CD14-positive monocyte (primary cell): ENCODE data around the gene SORBS2. TPM values are rescaled to one million over a fixed set of nuclear protein-coding genes. Genes with fewer than 3 reads are reported as not detected.

Experiments used
- DNase-seq, 3 donors: peaks; one replicate each; pipeline ENCODE4 v3.0.0-alpha.2; 2011 to 2022
- H2AFZ ChIP-seq: 2 replicates; pipeline ENCODE4 v1.6.0; 2012; ENCODE audit warnings: mild to moderate bottlenecking, low read depth, low read length, inconsistent platforms; ENCODE audit not compliant: insufficient read depth, poor library complexity, severe bottlenecking
- H3K27ac ChIP-seq, 2 donors: 1 replicate in 1 of 2; 2 replicates in 1 of 2; pipeline ENCODE4 v1.5.1; 2012 to 2013; ENCODE audit warnings: low read length in 2 of 2, control low read depth in 1 of 2, inconsistent platforms in 1 of 2, low read depth in 1 of 2, mild to moderate bottlenecking in 1 of 2
- H3K27me3 ChIP-seq, 2 donors: one replicate each; pipeline versions ENCODE4 v1.6.0 to v1.6.1; 2011 to 2013; ENCODE audit warnings: low read length in 2 of 2; ENCODE audit not compliant: control insufficient read depth in 2 of 2, insufficient read depth in 2 of 2
- H3K36me3 ChIP-seq, 2 donors: replicated peaks in 1 of 2; 1 replicate in 1 of 2; 2 replicates in 1 of 2; pipeline versions ENCODE4 v1.5.1 to v1.6.1; 2012 to 2013; ENCODE audit warnings: low read length in 2 of 2, control low read depth in 1 of 2, inconsistent platforms in 1 of 2, mild to moderate bottlenecking in 1 of 2; ENCODE audit not compliant: insufficient read depth in 2 of 2, control insufficient read depth in 1 of 2
- H3K4me1 ChIP-seq, 2 donors: 1 replicate in 1 of 2; 2 replicates in 1 of 2; pipeline versions ENCODE4 v1.5.1 to v1.6.1; 2012 to 2013; ENCODE audit warnings: low read length in 2 of 2, control low read depth in 1 of 2, inconsistent platforms in 1 of 2, mild to moderate bottlenecking in 1 of 2, moderate library complexity in 1 of 2; ENCODE audit not compliant: insufficient read depth in 2 of 2, control insufficient read depth in 1 of 2
- H3K4me2 ChIP-seq: replicated peaks from 2 replicates; pipeline ENCODE3; 2012; ENCODE audit warnings: low read length, moderate library complexity, mild to moderate bottlenecking; ENCODE audit not compliant: poor library complexity, severe bottlenecking; ENCODE audit errors: extremely low read depth
- H3K4me3 ChIP-seq, 3 experiments: fragments of 200-600 bp in 1 of 3; sonication (generic) in 1 of 3; replicated peaks in 1 of 3; 1 replicate in 2 of 3; 2 replicates in 1 of 3; pipeline ENCODE4 v1.5.1; 2011 to 2013; ENCODE audit warnings: low read length in 3 of 3, mild to moderate bottlenecking in 3 of 3, control low read depth in 2 of 3, low read depth in 2 of 3, inconsistent platforms in 1 of 3, moderate library complexity in 1 of 3
- H3K79me2 ChIP-seq: 2 replicates; pipeline ENCODE4 v1.6.0; 2012; ENCODE audit warnings: mild to moderate bottlenecking, control low read depth, inconsistent platforms, low read length, moderate library complexity; ENCODE audit not compliant: insufficient read depth
- H3K9ac ChIP-seq: 2 replicates; pipeline ENCODE4 v1.6.0; 2017; ENCODE audit warnings: low read length, mild to moderate bottlenecking; ENCODE audit not compliant: insufficient read depth, poor library complexity, severe bottlenecking
- H3K9me3 ChIP-seq, 2 donors: replicated peaks in 1 of 2; 1 replicate in 1 of 2; 2 replicates in 1 of 2; pipeline versions ENCODE4 v1.5.1 to v1.6.1; 2012 to 2013; ENCODE audit warnings: low read length in 2 of 2, control low read depth in 1 of 2; ENCODE audit not compliant: control insufficient read depth in 1 of 2, insufficient read depth in 1 of 2
- H4K20me1 ChIP-seq: 2 replicates; pipeline ENCODE4 v1.6.0; 2012; ENCODE audit warnings: mild to moderate bottlenecking, low read length, control low read depth, moderate library complexity; ENCODE audit not compliant: insufficient read depth
- H3K27ac Mint-ChIP-seq, 7 donors: one replicate each; pipeline ENCODE4 v1.8.0; 2020; ENCODE audit warnings: mild to moderate bottlenecking in 7 of 7, mixed read lengths in 7 of 7, moderate library complexity in 6 of 7, inconsistent platforms in 2 of 7
- H3K27me3 Mint-ChIP-seq, 3 donors: one replicate each; pipeline ENCODE4 v1.8.0; 2021 to 2022; ENCODE audit warnings: low read depth in 3 of 3, mild to moderate bottlenecking in 3 of 3, mixed read lengths in 3 of 3, moderate library complexity in 3 of 3, inconsistent platforms in 1 of 3
- H3K36me3 Mint-ChIP-seq, 2 donors: one replicate each; pipeline ENCODE4 v1.8.0; 2020; ENCODE audit warnings: mixed read lengths in 2 of 2, inconsistent platforms in 1 of 2, mild to moderate bottlenecking in 1 of 2
- H3K4me1 Mint-ChIP-seq: one replicate; pipeline ENCODE4 v1.8.0; 2020; ENCODE audit warnings: mild to moderate bottlenecking, mixed read lengths
- H3K4me3 Mint-ChIP-seq, 2 donors: one replicate each; pipeline ENCODE4 v1.8.0; 2020; ENCODE audit warnings: mild to moderate bottlenecking in 2 of 2, mixed read lengths in 2 of 2, moderate library complexity in 1 of 2
- H3K9me3 Mint-ChIP-seq, 7 donors: one replicate each; pipeline ENCODE4 v1.8.0; 2020 to 2022; ENCODE audit warnings: mixed read lengths in 7 of 7, mild to moderate bottlenecking in 6 of 7, moderate library complexity in 6 of 7, inconsistent platforms in 2 of 7
- CTCF ChIP-seq: fragments of 200-600 bp; IDR thresholded peaks from one replicate; pipeline ENCODE4 v1.8.0; 2022; ENCODE audit warnings: antibody characterized with exemption, mild to moderate bottlenecking
- WGBS: methylation state at CpG from one replicate; pipeline ENCODE4 v1.1.5; 2013; ENCODE audit warnings: missing lambda C conversion rate; ENCODE audit not compliant: insufficient coverage; 5-methylcytosine and 5-hydroxymethylcytosine counted together
- intact Hi-C, 2 donors: fragments of 100-400 bp; cut with micrococcal nuclease; formaldehyde crosslinking; loops; one replicate each; pipeline versions ENCODE4 v1.15.0 to v1.15.1; 2023
- polyA plus RNA-seq, 3 donors: library from polyadenylated mRNA; depleted of rRNA in 1 of 3; unstranded in 2 of 3; stranded (reverse) in 1 of 3; fragments of 300-500 nt in 2 of 3; fragments of >200 nt in 1 of 3; fragmentation: Illumina TruSeq in 2 of 3; gene quantifications; 1 replicate in 2 of 3; 2 replicates in 1 of 3; pipeline ENCODE4 v1.2.3, GENCODE V29; 2012 to 2021

SORBS2 gene
- polyA plus RNA-seq, 3 donors, result not detected

DNA sequence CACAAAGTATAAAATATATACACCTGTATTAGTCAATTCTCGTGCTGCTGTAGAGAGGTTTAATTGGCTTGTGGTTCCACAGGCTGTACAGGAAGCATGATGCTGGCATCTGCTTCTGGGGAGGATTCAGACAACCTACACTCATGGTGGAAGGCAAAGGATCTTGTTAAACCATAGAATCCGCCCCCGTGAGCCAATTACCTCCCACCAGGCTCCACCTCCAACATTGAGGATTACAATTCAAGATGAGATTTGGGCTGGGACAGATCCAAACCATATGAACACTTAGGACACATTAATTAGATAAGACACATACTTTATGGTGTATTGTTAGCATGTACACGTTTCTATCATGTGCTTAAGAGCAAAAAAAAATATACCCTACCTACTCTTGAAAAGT lies 22.1 kb upstream of the SORBS2 start:
- H3K27me3 Mint-ChIP-seq, result peaks cover 0 to 2% (median 0%) of the 10 kb centered on the region in 3 donors
- H3K36me3 Mint-ChIP-seq, result no peaks in the 10 kb centered on the region
- H3K4me1 Mint-ChIP-seq, result no peaks in the 10 kb centered on the region
- intact Hi-C loops, result no loop called here
- no peak overlapping the region for H3K4me3 ChIP-seq
- no peak for DNase-seq
- H4K20me1 ChIP-seq, result no peaks in the 10 kb centered on the region
- H3K9me3 ChIP-seq, result no peaks in the 10 kb centered on the region
- WGBS, result no CpG with 5 or more reads among the region's 4 CpGs
- no peaks in the 10 kb centered on the region for H3K27me3 ChIP-seq
- TF ChIP-seq CTCF, result no peak
- no peak overlapping the region for H3K9ac ChIP-seq
- no peak overlapping the region for H3K27ac Mint-ChIP-seq
- no peak overlapping the region for H2AFZ ChIP-seq
- H3K4me3 Mint-ChIP-seq, result no peak overlapping the region
- no peak overlapping the region for H3K27ac ChIP-seq
- H3K4me1 ChIP-seq, result no peaks in the 10 kb centered on the region
- no peaks in the 10 kb centered on the region for H3K9me3 Mint-ChIP-seq
- no peaks in the 10 kb centered on the region for H3K36me3 ChIP-seq
- H3K79me2 ChIP-seq, result no peaks in the 10 kb centered on the region
- H3K4me2 ChIP-seq, result no peak overlapping the region

DNA sequence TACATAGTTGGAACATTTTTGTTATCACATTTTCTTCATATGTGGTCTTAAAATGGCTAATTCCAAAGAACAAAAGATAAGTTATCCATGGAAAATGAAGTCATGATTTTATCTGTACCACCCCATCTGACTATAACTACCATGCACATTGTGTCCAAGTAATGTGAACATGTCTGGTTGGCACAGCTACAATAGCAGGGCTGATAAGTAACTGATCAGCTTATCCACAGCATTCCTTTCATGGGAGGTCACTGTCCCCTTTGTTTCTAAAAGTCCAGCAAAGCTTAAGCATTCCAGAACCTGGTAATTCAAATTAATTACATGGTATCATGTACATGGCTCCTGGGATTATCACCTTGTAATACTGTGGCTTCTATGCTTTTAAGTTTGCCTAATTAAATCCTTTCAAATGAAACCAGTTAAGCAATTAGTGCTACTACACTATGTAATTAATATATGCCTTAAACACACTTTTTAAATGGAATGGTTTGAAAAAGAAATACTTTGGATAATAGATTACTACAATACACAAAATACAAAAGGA lies 21.1 kb upstream of the SORBS2 start:
- Histone ChIP-seq H3K36me3 (no peaks in the 10 kb centered on the region), H2AFZ (no peak overlapping the region), H4K20me1 (no peaks in the 10 kb centered on the region), H3K4me2 (no peak overlapping the region), H3K27me3 (no peaks in the 10 kb centered on the region), H3K4me1 (no peaks in the 10 kb centered on the region), H3K4me3 (no peak overlapping the region), H3K79me2 (no peaks in the 10 kb centered on the region), H3K9me3 (no peaks in the 10 kb centered on the region), H3K27ac (no peak overlapping the region), H3K9ac (no peak overlapping the region)
- Mint-ChIP-seq H3K9me3 (no peaks in the 10 kb centered on the region), H3K4me3 (no peak overlapping the region), H3K27me3 (peaks cover 0 to 2% (median 0%) of the 10 kb centered on the region in 3 donors), H3K4me1 (no peaks in the 10 kb centered on the region), H3K27ac (no peak overlapping the region), H3K36me3 (no peaks in the 10 kb centered on the region)
- no peak for DNase-seq
- TF ChIP-seq CTCF, result no peak
- intact Hi-C loops, result no loop called here
